Stimulated activated CD8-positive, alpha-beta memory T cell treated with anti-CD3 and anti-CD28 coated beads, Interleukin-4, amount 100 ng/mL, for 1 hour (primary cell): ENCODE measurements around the gene MAD2L2.

Source experiments
- DNase-seq, 2 donors: peaks; one replicate each; pipeline ENCODE4 v3.0.0-alpha.2; 2020; ENCODE audit warnings: low read depth in 2 of 2, low spot score in 1 of 2

The MAD2L2 gene

DNA sequence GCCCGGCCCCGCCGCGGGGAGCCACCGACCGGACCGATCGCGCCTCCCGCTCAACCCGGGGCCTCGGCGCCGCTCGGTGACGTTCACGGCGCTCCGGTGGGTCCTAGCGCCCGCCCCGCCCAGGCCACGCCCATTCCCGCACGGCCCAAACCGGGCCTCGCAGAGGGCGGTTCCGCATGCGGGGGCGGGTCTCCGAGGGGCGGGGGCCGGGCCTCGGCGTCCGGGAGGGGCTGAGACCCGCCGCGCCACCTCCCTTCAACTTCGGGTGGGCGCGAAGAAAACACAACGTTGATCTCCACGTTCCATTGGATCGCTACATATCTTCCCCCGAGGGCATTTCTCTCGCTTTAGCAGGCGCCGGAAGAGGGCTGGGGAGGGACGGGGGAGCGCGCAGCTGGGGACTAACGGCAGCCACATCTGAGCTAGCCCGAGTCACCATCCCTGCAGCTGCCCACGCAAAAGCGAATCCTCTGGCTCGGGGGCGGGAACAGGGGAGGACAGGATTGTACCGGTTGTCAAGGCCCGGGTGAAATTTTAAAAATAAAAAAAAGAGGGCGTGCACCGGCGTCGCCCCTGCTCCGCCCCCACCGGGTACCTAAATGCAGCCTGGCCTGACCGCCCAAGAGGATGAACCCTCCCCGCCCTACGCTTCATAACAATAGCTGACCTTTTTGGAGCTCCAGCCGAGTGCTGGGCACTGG is at the start of gene MAD2L2:
TSS of gene MAD2L2 (minus strand) at position 78 of the 701 bp plus-strand sequence. CDS start 547 bp downstream, outside the sequence.
- DNase-seq: peak; percentile 78 to 81

GRCh38 chr1:11730429-11730891 is 49.5 kb upstream of the MAD2L2 start:
- DNase-seq: no peak

DNA sequence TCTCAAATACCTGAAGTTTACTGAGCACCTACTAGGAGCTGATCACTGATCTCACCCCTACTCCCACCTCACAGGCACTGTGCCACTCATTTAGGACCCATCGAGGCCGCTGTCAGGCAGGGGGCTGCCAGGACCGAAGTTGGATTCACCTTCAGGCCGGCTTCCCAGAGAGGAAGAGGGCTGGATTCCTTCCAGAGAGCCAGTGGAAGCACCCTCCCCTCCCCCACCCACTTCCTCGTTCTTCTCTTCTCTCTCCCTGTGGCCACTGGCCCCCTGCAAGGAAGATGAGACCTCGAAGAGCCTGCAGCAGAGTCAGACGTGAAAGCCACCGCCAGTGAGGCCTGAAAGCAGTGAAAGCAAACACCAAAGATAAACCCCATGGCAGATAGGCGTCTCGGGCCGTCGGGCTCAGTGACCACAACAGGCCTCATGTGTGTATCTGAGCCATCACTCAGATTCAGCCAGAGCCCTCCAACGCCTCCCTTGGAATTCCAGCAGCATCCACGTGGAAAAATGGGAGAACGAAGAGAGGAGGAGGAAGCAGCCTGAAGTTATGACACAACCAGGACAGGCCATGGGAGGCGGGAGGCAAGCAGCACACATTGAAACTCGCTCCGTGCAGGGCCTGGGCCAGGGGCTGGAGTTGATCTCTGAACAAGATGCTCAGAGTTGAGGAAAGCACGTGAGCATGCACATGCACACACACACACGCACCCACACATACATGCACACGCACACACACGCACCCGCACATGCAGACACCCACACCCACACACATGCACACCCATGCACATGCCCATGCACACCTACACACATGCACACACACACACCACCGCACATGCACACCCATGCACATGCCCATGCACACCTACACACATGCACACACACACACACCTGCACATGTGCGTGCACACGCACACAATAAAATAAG is 48.8 kb upstream of the MAD2L2 start:
- no peak for DNase-seq

GRCh38 chr1:11729155-11729497 is 48.2 kb upstream of the MAD2L2 start:
- no peak for DNase-seq

GRCh38 chr1:11728126-11728806 is 47.3 kb upstream of the MAD2L2 start:
- DNase-seq: no peak

DNA sequence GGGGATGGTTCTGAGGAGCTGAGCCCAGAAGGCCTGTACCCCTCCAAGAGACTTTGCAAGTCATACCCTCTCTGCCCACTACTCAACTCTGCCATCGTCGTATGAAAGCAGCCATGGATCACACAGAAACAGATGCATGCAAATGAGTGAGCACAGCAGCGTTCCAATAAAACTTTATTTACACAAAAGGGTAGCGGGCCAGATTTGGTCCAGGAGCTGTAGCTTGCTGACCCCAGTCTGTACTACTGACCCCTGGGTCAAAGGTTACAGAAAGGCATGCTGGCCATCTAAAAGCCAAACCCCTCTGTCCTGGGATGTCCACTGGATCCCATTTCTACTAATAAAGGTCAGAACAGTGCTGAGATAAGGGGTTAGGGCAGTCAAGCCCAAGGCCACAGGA is 46.2 kb upstream of the MAD2L2 start:
- DNase-seq: no peak

- no peak for DNase-seq
These were observed 44.7 kb upstream of the MAD2L2 start for GRCh38 chr1:11725616-11726015.

DNA sequence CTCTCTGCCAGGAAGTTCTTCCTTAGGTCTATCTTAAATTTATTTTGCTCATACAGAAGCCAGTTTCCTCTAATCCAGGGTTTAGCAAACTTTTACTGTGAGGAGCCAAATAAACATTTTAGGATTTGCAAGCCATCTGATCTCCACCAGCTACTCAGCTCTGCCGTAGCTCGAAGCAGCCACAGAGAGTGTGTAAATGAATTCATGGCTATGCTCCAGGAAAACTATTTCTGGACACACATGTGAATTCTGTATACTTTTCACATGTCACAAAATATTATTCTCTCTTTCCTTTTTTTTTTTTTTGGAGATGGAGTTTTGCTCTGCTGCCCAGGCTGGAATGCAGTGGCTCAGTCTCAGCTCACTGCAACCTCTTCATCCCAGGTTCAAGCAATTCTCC is 41.6 kb upstream of the MAD2L2 start:
- no peak for DNase-seq

DNA sequence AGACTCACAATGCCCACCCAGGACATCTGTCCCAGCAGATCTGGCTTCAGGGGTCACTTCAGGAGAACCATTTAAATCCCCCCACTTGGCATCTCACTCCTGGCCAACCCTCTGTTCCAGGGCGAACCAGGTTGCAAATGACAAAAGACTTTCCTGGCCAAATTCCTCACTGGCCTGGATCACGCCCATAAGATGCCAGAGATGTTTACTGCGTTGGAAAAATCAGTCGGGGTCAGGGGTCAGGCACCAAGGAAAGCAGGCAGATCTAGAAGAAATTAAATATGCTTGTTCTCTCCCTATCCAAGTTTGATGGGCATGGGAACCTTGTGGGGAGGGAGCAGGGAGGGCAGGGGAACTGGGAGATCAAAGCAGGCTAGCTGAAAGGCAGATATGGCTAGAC is 40.4 kb upstream of the MAD2L2 start:
- no peak for DNase-seq

GRCh38 chr1:11720525-11720924 is 39.6 kb upstream of the MAD2L2 start:
- no peak for DNase-seq

- no peak for DNase-seq
These were observed 39.1 kb upstream of the MAD2L2 start for GRCh38 chr1:11720033-11720376.

GRCh38 chr1:11719313-11720032 is 38.5 kb upstream of the MAD2L2 start:
- peak; percentile 77 to 79 for DNase-seq

- no peak for DNase-seq
These were observed 34.1 kb upstream of the MAD2L2 start for GRCh38 chr1:11714831-11715575.

DNA sequence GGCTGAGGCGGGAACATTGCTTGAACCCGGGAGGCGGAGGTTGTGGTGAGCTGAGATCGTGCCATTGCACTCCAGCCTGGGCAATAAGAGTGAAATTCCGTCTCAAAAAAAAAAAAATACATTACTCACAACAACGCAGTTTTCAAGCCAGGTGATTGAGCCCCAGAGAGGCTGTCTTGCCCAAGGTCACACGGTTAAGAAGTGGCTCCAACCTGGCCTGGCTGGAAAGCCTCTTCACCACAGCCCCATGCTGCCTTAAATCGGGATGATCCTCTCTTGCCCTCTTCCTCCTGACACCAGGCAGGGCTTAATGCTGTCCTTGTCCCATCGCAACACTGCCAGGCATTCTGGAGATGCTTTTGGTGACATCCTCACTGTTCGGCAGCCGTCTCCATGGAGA is 32.1 kb upstream of the MAD2L2 start:
- DNase-seq: no peak

GRCh38 chr1:11712285-11712684 is 31.3 kb upstream of the MAD2L2 start:
- no peak for DNase-seq

DNA sequence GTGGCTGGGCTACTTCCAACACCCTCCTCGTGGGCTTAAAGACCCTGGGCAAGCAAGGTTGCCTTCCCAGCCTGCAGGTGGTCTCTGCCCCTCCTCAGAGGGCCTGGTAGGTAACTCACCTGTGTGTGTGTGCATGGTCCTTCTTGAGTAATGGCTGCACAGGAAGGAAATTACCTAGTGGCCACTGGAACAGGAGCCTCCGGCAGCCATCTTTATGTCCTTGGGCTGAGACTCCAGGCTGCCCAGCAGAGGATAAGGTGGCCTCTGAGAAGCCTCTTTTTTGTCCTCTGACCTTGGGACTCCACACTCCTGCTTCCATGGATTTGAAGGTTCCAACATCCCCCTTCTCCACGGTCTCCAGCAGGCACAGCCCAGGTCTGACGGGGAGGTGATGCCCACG is 30.5 kb upstream of the MAD2L2 start:
- no peak for DNase-seq

DNA sequence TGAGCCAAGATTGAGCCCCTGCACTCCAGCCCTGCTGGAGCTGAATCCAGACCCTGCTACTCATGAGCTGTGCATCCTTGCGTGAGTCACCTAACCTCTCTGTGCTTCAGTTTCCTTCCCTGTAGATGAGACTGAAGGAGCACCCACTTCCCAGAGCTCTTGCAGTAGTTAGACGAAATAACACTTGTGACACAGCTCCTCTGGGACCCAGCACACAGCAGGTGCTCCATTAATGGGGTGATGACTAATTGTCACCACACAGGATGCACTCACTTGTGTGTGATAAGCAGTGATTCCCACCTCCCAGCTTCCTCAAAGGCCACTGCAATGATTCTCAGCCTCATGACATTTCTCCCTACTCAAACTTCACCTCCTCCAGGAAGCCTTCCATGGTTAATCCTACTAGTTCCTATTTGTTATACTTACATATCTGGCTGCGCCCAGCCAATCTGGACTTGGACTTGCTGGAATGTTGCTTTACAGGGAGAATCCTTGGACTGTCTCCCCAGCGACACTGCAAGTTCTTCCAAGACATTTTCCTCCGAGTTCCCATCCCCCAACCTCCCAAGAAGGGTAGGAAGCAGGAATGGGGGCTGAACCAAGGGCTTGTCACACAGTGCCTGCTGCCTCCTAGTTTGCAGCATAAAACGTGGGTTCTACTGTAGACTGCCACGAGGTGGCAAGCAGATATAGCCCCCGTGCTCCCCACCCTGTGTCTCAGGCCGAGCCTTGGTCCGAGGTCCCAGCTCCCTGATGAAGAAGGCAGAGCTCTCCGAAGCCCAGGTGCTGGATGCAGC is 27.8 kb upstream of the MAD2L2 start:
- no peak for DNase-seq

DNA sequence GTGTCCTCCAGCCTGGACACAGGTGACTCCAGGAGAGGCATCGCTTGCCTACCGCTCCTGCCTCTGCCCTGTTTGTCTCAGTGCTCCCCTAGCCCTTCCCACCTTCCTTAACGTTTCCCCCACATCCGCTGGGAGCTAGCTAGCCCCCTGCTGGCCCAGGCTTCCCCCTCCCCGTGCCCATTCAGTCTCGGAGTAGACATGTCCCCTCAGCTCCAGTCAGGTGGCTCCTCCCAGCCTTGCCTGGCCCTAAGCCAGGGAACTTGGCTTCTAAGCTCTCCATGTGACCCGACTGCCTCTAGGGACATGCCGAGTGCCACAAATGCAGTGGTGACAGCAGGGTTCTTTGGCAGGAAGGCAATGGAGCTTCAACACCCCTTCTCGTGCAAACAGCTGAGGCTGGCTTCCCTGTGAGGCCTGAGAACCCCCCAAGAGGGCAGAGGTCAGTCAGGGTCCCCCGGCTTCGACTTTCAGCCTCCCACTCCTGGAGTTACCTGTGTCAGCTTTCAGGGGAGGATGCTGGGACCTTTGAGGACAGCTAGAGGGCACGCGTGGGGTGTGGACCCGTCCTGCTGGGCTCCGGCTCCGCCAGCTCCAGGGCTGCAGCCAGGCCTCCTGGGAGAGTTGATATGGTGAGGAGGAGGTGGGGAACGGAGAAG is 26.8 kb upstream of the MAD2L2 start:
- DNase-seq: no peak

GRCh38 chr1:11706292-11706691 is 25.3 kb upstream of the MAD2L2 start:
- no peak for DNase-seq
